HepG2 (cell line): ENCODE results near the gene S1PR2. TPM values are rescaled to one million over a fixed set of nuclear protein-coding genes. Genes with fewer than 3 reads are reported as not detected.

Experiments
- CAMTA2 ChIP-seq: sonication (generic); formaldehyde crosslinking; IDR thresholded peaks from 2 replicates; pipeline ENCODE4 v1.4.0; 2020; ENCODE audit warnings: mild to moderate bottlenecking, missing genetic modification reagents, borderline replicate concordance
- CEBPB ChIP-seq: IDR thresholded peaks from 2 replicates; pipeline ENCODE4 v1.6.1; 2011; ENCODE audit warnings: low read depth, low read length, improper control_type of control experiment, borderline replicate concordance
- GABPA ChIP-seq, 2 experiments: IDR thresholded peaks; 2 replicates each; pipeline ENCODE4 v1.6.1; 2011 to 2016; ENCODE audit warnings: low read depth in 2 of 2, low read length in 1 of 2, missing biosample characterization in 1 of 2, missing genetic modification characterization in 1 of 2
- HOXA3 ChIP-seq: sonication (generic); formaldehyde crosslinking; IDR thresholded peaks from 2 replicates; pipeline ENCODE4 v1.5.0; 2020; ENCODE audit warnings: missing genetic modification reagents
- IRF2 ChIP-seq: IDR thresholded peaks from 2 replicates; pipeline ENCODE4 v1.6.1; 2018; ENCODE audit warnings: missing genetic modification reagents, missing compliant biosample characterization
- NR2F6 ChIP-seq, 2 experiments: IDR thresholded peaks; 2 replicates each; pipeline ENCODE4 v1.6.1; 2016; ENCODE audit warnings: antibody characterized with exemption in 1 of 2, mild to moderate bottlenecking in 1 of 2
- ZNF614 ChIP-seq: IDR thresholded peaks from 2 replicates; pipeline ENCODE4 v1.6.1; 2018; ENCODE audit warnings: missing biosample characterization, missing genetic modification reagents, inconsistent platforms, borderline replicate concordance
- ZNF644 ChIP-seq: IDR thresholded peaks from 2 replicates; pipeline ENCODE4 v1.6.1; 2016; ENCODE audit warnings: low read depth
- polyA plus RNA-seq, 8 experiments: library from polyadenylated mRNA; depleted of rRNA in 3 of 8; stranded (reverse) in 7 of 8; unstranded in 1 of 8; fragments of >200 nt; fragmentation: Illumina TruSeq in 4 of 8; extraction: Trizol in 4 of 8; gene quantifications; 2 replicates each; pipeline versions ENCODE4 v1.2.1 to v1.2.3, GENCODE V29; 2011 to 2016; ENCODE audit warnings: low read depth in 4 of 8, missing spikeins in 1 of 8, mixed read lengths in 1 of 8; ENCODE audit not compliant: insufficient read depth in 1 of 8
- total RNA-seq, 5 experiments: library from RNA; depleted of rRNA; stranded (reverse); fragments of >200 nt; fragmentation: Illumina TruSeq; extraction: Trizol; gene quantifications; 2 replicates each; pipeline ENCODE4 v1.2.3, GENCODE V29; 2016; ENCODE audit warnings: low read depth in 1 of 5
- TF ChIP-seq, protein P1 (sequence below): sonication (generic); formaldehyde crosslinking; IDR thresholded peaks from 2 replicates; pipeline ENCODE4 v1.8.0; 2022; ENCODE audit warnings: mild to moderate bottlenecking, missing genetic modification reagents
- TF ChIP-seq, protein P2 (sequence below): sonication (generic); formaldehyde crosslinking; IDR thresholded peaks from 2 replicates; pipeline ENCODE4 v1.4.0; 2020; ENCODE audit warnings: mild to moderate bottlenecking, missing genetic modification reagents
- TF ChIP-seq, protein P3 (sequence below): sonication (generic); formaldehyde crosslinking; IDR thresholded peaks from 2 replicates; pipeline ENCODE4 v1.4.0; 2020; ENCODE audit warnings: missing genetic modification reagents
- TF ChIP-seq, protein P4 (sequence below), 2 experiments: sonication (generic) in 1 of 2; formaldehyde crosslinking in 1 of 2; IDR thresholded peaks; 2 replicates each; pipeline versions ENCODE4 v1.4.0 to v1.6.1; 2018 to 2020; ENCODE audit warnings: missing genetic modification reagents in 2 of 2, borderline replicate concordance in 1 of 2, low read depth in 1 of 2, mild to moderate bottlenecking in 1 of 2, missing biosample characterization in 1 of 2
- TF ChIP-seq, protein P5 (sequence below): IDR thresholded peaks from 2 replicates; pipeline ENCODE4 v1.6.1; 2018; ENCODE audit warnings: missing genetic modification reagents
- TF ChIP-seq, protein P6 (sequence below): sonication (generic); formaldehyde crosslinking; IDR thresholded peaks from 2 replicates; pipeline ENCODE4 v1.4.0; 2020; ENCODE audit warnings: missing genetic modification reagents, borderline replicate concordance
- TF ChIP-seq, protein P7 (sequence below): sonication (generic); formaldehyde crosslinking; IDR thresholded peaks from 2 replicates; pipeline ENCODE4 v1.4.0; 2020; ENCODE audit warnings: missing genetic modification reagents

S1PR2 gene
- total and polyA plus RNA-seq, 2 of the 13 experiments (the other 11 are each of a cell fraction or from before 2014, with no cell fraction given) = 0.91 to 1.3 TPM

DNA sequence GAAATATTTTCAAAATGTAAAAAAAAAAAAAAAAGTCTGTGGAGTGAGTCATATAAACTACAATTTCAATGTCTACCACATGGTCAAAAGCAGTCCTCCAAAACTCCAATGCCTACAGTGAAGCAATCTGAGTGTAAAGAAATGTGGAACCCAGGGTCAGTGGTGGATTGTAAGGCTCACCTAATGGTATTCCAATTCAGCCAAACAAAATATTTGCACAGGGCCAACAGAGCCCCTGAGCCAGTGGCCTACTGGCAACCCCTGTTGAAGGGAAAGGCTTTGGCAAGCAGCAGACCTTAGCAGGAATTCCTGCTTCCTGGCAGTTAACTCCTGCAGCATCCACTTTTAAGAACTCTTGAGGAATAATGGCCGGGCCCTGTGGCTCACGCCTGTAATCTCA, 39.8 kb downstream of the S1PR2 start (continued):
- no peak for TF ChIP-seq ZNF614
- peak; percentile 80; the same call in 1 of the 2 replicates for TF ChIP-seq CEBPB
- TF ChIP-seq ZNF644 (CRISPR knock-in tag) = peak; percentile 50
- TF ChIP-seq, protein P1, sequence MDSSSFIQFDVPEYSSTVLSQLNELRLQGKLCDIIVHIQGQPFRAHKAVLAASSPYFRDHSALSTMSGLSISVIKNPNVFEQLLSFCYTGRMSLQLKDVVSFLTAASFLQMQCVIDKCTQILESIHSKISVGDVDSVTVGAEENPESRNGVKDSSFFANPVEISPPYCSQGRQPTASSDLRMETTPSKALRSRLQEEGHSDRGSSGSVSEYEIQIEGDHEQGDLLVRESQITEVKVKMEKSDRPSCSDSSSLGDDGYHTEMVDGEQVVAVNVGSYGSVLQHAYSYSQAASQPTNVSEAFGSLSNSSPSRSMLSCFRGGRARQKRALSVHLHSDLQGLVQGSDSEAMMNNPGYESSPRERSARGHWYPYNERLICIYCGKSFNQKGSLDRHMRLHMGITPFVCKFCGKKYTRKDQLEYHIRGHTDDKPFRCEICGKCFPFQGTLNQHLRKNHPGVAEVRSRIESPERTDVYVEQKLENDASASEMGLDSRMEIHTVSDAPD (CRISPR knock-in tag) = peak; percentile 93
- TF ChIP-seq, protein P2, sequence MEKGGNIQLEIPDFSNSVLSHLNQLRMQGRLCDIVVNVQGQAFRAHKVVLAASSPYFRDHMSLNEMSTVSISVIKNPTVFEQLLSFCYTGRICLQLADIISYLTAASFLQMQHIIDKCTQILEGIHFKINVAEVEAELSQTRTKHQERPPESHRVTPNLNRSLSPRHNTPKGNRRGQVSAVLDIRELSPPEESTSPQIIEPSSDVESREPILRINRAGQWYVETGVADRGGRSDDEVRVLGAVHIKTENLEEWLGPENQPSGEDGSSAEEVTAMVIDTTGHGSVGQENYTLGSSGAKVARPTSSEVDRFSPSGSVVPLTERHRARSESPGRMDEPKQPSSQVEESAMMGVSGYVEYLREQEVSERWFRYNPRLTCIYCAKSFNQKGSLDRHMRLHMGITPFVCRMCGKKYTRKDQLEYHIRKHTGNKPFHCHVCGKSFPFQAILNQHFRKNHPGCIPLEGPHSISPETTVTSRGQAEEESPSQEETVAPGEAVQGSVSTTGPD = peak; percentile 94; the same call in 1 of the 2 replicates
- no peak for TF ChIP-seq NR2F6 (IDR thresholded peaks at IDR 0.05)
- peak; percentile 18; the same call in 1 of the 2 replicates for TF ChIP-seq NR2F6 (CRISPR knock-in tag; IDR thresholded peaks at IDR 0.05)
- TF ChIP-seq HOXA3 (CRISPR knock-in tag) = 0 out of 2 replicates have a peak, but pooled peaks have one; percentile 4
- no peak for TF ChIP-seq CAMTA2 (CRISPR knock-in tag)
- no peak for TF ChIP-seq GABPA (IDR thresholded peaks at IDR 0.05; ENCODE audit: low read depth, low read length)
- TF ChIP-seq GABPA (CRISPR knock-in tag; IDR thresholded peaks at IDR 0.05; ENCODE audit: low read depth) = peak; percentile 31
- TF ChIP-seq, protein P3, sequence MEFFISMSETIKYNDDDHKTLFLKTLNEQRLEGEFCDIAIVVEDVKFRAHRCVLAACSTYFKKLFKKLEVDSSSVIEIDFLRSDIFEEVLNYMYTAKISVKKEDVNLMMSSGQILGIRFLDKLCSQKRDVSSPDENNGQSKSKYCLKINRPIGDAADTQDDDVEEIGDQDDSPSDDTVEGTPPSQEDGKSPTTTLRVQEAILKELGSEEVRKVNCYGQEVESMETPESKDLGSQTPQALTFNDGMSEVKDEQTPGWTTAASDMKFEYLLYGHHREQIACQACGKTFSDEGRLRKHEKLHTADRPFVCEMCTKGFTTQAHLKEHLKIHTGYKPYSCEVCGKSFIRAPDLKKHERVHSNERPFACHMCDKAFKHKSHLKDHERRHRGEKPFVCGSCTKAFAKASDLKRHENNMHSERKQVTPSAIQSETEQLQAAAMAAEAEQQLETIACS (CRISPR knock-in tag) = no peak
- TF ChIP-seq, protein P4, sequence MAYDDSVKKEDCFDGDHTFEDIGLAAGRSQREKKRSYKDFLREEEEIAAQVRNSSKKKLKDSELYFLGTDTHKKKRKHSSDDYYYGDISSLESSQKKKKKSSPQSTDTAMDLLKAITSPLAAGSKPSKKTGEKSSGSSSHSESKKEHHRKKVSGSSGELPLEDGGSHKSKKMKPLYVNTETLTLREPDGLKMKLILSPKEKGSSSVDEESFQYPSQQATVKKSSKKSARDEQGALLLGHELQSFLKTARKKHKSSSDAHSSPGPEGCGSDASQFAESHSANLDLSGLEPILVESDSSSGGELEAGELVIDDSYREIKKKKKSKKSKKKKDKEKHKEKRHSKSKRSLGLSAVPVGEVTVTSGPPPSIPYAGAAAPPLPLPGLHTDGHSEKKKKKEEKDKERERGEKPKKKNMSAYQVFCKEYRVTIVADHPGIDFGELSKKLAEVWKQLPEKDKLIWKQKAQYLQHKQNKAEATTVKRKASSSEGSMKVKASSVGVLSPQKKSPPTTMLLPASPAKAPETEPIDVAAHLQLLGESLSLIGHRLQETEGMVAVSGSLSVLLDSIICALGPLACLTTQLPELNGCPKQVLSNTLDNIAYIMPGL (CRISPR knock-in tag; IDR thresholded peaks at IDR 0.05; ENCODE audit: borderline replicate concordance in 1 of 2, low read depth in 1 of 2) = no peak
- TF ChIP-seq, protein P5, sequence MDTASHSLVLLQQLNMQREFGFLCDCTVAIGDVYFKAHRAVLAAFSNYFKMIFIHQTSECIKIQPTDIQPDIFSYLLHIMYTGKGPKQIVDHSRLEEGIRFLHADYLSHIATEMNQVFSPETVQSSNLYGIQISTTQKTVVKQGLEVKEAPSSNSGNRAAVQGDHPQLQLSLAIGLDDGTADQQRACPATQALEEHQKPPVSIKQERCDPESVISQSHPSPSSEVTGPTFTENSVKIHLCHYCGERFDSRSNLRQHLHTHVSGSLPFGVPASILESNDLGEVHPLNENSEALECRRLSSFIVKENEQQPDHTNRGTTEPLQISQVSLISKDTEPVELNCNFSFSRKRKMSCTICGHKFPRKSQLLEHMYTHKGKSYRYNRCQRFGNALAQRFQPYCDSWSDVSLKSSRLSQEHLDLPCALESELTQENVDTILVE = no peak
- 0 out of 2 replicates have a peak, but pooled peaks have one; percentile 12 for TF ChIP-seq IRF2 (CRISPR knock-in tag)
- TF ChIP-seq, protein P6, sequence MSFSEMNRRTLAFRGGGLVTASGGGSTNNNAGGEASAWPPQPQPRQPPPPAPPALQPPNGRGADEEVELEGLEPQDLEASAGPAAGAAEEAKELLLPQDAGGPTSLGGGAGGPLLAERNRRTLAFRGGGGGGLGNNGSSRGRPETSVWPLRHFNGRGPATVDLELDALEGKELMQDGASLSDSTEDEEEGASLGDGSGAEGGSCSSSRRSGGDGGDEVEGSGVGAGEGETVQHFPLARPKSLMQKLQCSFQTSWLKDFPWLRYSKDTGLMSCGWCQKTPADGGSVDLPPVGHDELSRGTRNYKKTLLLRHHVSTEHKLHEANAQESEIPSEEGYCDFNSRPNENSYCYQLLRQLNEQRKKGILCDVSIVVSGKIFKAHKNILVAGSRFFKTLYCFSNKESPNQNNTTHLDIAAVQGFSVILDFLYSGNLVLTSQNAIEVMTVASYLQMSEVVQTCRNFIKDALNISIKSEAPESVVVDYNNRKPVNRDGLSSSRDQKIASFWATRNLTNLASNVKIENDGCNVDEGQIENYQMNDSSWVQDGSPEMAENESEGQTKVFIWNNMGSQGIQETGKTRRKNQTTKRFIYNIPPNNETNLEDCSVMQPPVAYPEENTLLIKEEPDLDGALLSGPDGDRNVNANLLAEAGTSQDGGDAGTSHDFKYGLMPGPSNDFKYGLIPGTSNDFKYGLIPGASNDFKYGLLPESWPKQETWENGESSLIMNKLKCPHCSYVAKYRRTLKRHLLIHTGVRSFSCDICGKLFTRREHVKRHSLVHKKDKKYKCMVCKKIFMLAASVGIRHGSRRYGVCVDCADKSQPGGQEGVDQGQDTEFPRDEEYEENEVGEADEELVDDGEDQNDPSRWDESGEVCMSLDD (CRISPR knock-in tag) = peak; percentile 45; the same call in 1 of the 2 replicates
- TF ChIP-seq, protein P7, sequence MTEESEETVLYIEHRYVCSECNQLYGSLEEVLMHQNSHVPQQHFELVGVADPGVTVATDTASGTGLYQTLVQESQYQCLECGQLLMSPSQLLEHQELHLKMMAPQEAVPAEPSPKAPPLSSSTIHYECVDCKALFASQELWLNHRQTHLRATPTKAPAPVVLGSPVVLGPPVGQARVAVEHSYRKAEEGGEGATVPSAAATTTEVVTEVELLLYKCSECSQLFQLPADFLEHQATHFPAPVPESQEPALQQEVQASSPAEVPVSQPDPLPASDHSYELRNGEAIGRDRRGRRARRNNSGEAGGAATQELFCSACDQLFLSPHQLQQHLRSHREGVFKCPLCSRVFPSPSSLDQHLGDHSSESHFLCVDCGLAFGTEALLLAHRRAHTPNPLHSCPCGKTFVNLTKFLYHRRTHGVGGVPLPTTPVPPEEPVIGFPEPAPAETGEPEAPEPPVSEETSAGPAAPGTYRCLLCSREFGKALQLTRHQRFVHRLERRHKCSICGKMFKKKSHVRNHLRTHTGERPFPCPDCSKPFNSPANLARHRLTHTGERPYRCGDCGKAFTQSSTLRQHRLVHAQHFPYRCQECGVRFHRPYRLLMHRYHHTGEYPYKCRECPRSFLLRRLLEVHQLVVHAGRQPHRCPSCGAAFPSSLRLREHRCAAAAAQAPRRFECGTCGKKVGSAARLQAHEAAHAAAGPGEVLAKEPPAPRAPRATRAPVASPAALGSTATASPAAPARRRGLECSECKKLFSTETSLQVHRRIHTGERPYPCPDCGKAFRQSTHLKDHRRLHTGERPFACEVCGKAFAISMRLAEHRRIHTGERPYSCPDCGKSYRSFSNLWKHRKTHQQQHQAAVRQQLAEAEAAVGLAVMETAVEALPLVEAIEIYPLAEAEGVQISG (CRISPR knock-in tag) = 0 out of 2 replicates have a peak, but pooled peaks have one; percentile 14
